ENCODE results near the gene FLG. TPM values are rescaled to one million over a fixed set of nuclear protein-coding genes. Genes with fewer than 3 reads are reported as not detected.

Gene FLG
- total RNA-seq = 100 to 1,000 TPM in 1 of 8 experiments, 1 to 10 TPM in 1, under 1 TPM in 5, not detected in 1; 0.09 to 269 (median 0.21) TPM

- peak in 2 of 8 experiments; percentile 88 to 90 for ATAC-seq (replicated peaks in 6 of 8)
- 0 to 75% (median 35%) methylated on average over 1 of the region's 1 CpG; no CpG with 5 or more reads in 4 of the 10 experiments for WGBS, 10 experiments
- in situ Hi-C loops (cut with MboI; ENCODE audit: low pct_unique_long_range_greater_than_20kb in 2 of 9, low sequenced_read_pairs in 9 of 9, unreplicated experiment in 9 of 9) = no loop called here
Observed at GRCh38 chr1:152325111-152325510, at the start of gene FLG. FLG (minus strand) TSS chr1:152325239; CDS start chr1:152315456, 9,783 bp downstream.

GRCh38 chr1:152374451-152374850 is 49.4 kb upstream of the FLG start:
- 41 to 100% (median 67%) methylated on average over 1 to 3 of the region's 3 CpGs; no CpG with 5 or more reads in 5 of the 10 experiments for WGBS, 10 experiments
- Histone ChIP-seq H3K4me3 (no peak overlapping the region), H3K4me1 (replicated peaks in 1 of 2) (no peaks in the 10 kb centered on the region), H3K27ac (no peak overlapping the region)
- ATAC-seq (replicated peaks in 6 of 8) = no peak
- in situ Hi-C loops (cut with MboI; ENCODE audit: low pct_unique_long_range_greater_than_20kb in 2 of 9, low sequenced_read_pairs in 9 of 9, unreplicated experiment in 9 of 9) = no loop called here

More at GRCh38 chr1:152325111-152325510, at the start of gene FLG:
- Histone ChIP-seq H3K4me3 (no peak within 1 kb of the TSS), H3K27ac (no peak within 1 kb of the TSS), H3K4me1 (replicated peaks in 1 of 2) (peaks cover 0 to 7% of the 10 kb centered on the region in 2 donors)

GRCh38 chr1:152372672-152373071 is 47.6 kb upstream of the FLG start:
- no peak overlapping the region for H3K27ac ChIP-seq
- no peak overlapping the region for H3K4me3 ChIP-seq
- peak in 1 of 8 experiments; percentile 73 for ATAC-seq (replicated peaks in 6 of 8)
- in situ Hi-C loops (cut with MboI; ENCODE audit: low pct_unique_long_range_greater_than_20kb in 2 of 9, low sequenced_read_pairs in 9 of 9, unreplicated experiment in 9 of 9) = no loop called here
- no peaks in the 10 kb centered on the region for H3K4me1 ChIP-seq (replicated peaks in 1 of 2)
- 0 to 90% (median 21%) methylated on average over 1 of the region's 1 CpG; no CpG with 5 or more reads in 2 of the 10 experiments for WGBS, 10 experiments

DNA sequence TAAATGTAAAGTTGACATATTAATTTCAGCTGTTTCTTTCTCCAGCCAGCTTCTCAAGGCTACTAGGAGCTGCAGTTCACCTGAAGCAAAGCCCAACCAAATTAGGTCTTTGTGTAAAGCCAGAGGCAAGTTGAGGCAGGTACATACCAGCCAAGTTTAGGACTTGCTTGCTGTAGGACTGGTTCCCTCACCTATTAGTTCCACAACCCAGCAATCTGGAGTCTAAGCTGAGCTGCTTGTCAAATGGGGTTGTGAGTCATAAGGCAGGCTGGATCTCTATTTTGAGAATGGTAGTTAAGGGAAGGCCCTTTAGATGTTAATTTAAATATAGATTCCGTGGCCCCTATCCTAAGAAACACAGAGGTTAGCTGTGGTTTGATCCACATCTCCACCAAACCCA is 42.4 kb upstream of the FLG start:
- in situ Hi-C loops (cut with MboI; ENCODE audit: low pct_unique_long_range_greater_than_20kb in 2 of 9, low sequenced_read_pairs in 9 of 9, unreplicated experiment in 9 of 9) = no loop called here
- Histone ChIP-seq H3K27ac (no peak overlapping the region), H3K4me3 (no peak overlapping the region), H3K4me1 (replicated peaks in 1 of 2) (no peaks in the 10 kb centered on the region)
- peak in 2 of 8 experiments; percentile 43 to 49 for ATAC-seq (replicated peaks in 6 of 8)
- WGBS, 10 experiments = 0 to 20% (median 0%) methylated on average over 1 of the region's 1 CpG; no CpG with 5 or more reads in 5 of the 10 experiments

GRCh38 chr1:152359906-152360305 is 34.9 kb upstream of the FLG start, which contains the start of gene FLG2:
FLG2 (minus strand) TSS chr1:152360006; CDS start chr1:152358884, 1,122 bp downstream.
- no peak within 1 kb of the TSS for H3K4me3 ChIP-seq
- 29 to 100% (median 59%) methylated on average over 1 to 2 of the region's 2 CpGs; no CpG with 5 or more reads in 1 of the 10 experiments for WGBS, 10 experiments
- ATAC-seq (replicated peaks in 6 of 8) = no peak
- in situ Hi-C loops (cut with MboI; ENCODE audit: low pct_unique_long_range_greater_than_20kb in 2 of 9, low sequenced_read_pairs in 9 of 9, unreplicated experiment in 9 of 9) = no loop called here
- no peaks in the 10 kb centered on the region for H3K4me1 ChIP-seq (replicated peaks in 1 of 2)
- no peak within 1 kb of the TSS for H3K27ac ChIP-seq

GRCh38 chr1:152356736-152357135 is 31.7 kb upstream of the FLG start:
- Histone ChIP-seq H3K27ac (no peak overlapping the region), H3K4me1 (replicated peaks in 1 of 2) (no peaks in the 10 kb centered on the region), H3K4me3 (no peak overlapping the region)
- in situ Hi-C loops (cut with MboI; ENCODE audit: low pct_unique_long_range_greater_than_20kb in 2 of 9, low sequenced_read_pairs in 9 of 9, unreplicated experiment in 9 of 9) = no loop called here
- ATAC-seq (replicated peaks in 6 of 8) = no peak
- 0 to 62% (median 33%) methylated on average over 1 of the region's 1 CpG; no CpG with 5 or more reads in 4 of the 10 experiments for WGBS, 10 experiments

- no peak for ATAC-seq (replicated peaks in 6 of 8)
- H3K4me3 ChIP-seq = no peak overlapping the region
- in situ Hi-C loops (cut with MboI; ENCODE audit: low pct_unique_long_range_greater_than_20kb in 2 of 9, low sequenced_read_pairs in 9 of 9, unreplicated experiment in 9 of 9) = no loop called here
- H3K27ac ChIP-seq = no peak overlapping the region
- 50 to 100% (median 79%) methylated on average over 1 to 2 of the region's 2 CpGs; no CpG with 5 or more reads in 3 of the 10 experiments for WGBS, 10 experiments
- H3K4me1 ChIP-seq (replicated peaks in 1 of 2) = no peaks in the 10 kb centered on the region
Observed at GRCh38 chr1:152349611-152350010, 24.6 kb upstream of the FLG start.

GRCh38 chr1:152348447-152348846 is 23.4 kb upstream of the FLG start:
- Histone ChIP-seq H3K27ac (no peak overlapping the region), H3K4me1 (replicated peaks in 1 of 2) (no peaks in the 10 kb centered on the region), H3K4me3 (no peak overlapping the region)
- in situ Hi-C loops (cut with MboI; ENCODE audit: low pct_unique_long_range_greater_than_20kb in 2 of 9, low sequenced_read_pairs in 9 of 9, unreplicated experiment in 9 of 9) = no loop called here
- WGBS, 10 experiments = 0 to 62% (median 25%) methylated on average over 1 of the region's 1 CpG; no CpG with 5 or more reads in 1 of the 10 experiments
- ATAC-seq (replicated peaks in 6 of 8) = peak in 1 of 8 experiments; percentile 51

DNA sequence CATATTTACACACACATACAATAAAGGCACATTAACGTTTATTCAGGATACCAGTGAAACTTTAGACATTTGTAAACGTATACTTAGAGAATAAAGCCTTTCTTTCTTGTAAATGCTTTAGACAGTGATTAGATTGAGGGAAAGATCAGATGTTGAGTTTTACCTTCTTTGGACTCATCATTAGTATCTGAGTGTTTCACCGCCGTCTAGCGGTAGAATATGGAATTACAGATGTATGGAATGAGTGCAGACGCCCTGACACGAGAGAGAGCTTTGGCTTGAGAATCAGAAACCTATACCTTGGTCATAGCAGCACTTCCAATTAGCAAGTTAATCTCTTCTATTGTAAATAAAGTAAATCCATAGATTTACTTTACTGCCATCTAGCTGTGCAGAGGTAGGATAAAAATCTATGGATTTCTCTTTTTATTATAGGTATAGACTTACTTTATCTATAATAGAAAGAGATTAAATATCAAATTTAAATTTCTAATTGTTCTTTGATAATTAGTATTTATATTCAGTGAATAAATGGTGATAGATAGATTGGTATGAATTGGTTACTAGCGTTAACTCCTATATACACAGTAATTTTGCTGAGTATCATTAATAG is 22.2 kb upstream of the FLG start:
- in situ Hi-C loops (cut with MboI; ENCODE audit: low pct_unique_long_range_greater_than_20kb in 2 of 9, low sequenced_read_pairs in 9 of 9, unreplicated experiment in 9 of 9) = no loop called here
- WGBS, 10 experiments = 4 to 27% (median 15%) methylated on average over 3 to 8 of the region's 8 CpGs; no CpG with 5 or more reads in 1 of the 10 experiments
- H3K27ac ChIP-seq = no peak overlapping the region
- H3K4me3 ChIP-seq = no peak overlapping the region
- H3K4me1 ChIP-seq (replicated peaks in 1 of 2) = no peaks in the 10 kb centered on the region
- peak in 4 of 8 experiments; percentile 47 to 65 (median 60) for ATAC-seq (replicated peaks in 6 of 8)

DNA sequence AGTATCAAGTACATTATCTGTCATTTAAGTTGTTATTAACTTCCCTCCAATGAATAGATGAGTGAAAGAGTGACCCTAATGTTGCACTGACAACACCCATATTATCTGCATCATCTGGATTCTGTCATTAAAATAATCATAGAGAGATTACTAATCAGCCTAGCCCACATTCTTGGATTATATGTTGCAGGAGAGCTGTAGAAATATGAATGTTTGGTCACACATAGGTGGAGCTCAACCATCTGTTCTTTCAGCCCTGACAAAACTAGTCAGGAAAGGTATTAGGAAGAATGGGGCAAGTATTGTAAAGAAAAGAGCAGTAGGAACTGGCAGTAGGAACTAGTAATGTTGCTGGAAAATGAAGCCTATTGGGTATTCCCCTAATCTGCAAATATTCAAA is 19.4 kb upstream of the FLG start:
- in situ Hi-C loops (cut with MboI; ENCODE audit: low pct_unique_long_range_greater_than_20kb in 2 of 9, low sequenced_read_pairs in 9 of 9, unreplicated experiment in 9 of 9) = no loop called here
- H3K4me3 ChIP-seq = no peak overlapping the region
- ATAC-seq (replicated peaks in 6 of 8) = peak in 2 of 8 experiments; percentile 53 to 66
- no peaks in the 10 kb centered on the region for H3K4me1 ChIP-seq (replicated peaks in 1 of 2)
- H3K27ac ChIP-seq = no peak overlapping the region

DNA sequence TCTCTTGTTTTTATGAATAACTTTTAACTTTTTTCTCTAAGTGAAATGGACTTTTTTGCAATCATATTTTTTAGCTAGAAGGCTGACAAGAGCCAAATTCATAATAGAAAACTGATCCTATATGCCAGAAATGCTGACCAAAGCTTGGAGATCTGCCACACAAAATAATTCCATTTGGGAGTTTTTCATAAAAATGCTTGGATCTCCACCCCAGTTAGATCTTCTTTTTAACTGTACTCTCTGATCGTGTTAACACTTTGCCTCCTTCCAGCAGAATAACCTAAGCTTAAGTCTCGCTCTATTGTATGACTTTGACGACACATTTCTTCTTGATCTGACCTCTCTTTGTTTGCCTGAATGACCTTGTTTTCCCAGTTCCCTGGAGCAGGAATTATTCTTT is 18.0 kb upstream of the FLG start:
- H3K4me3 ChIP-seq = no peak overlapping the region
- ATAC-seq (replicated peaks in 6 of 8) = no peak
- in situ Hi-C loops (cut with MboI; ENCODE audit: low pct_unique_long_range_greater_than_20kb in 2 of 9, low sequenced_read_pairs in 9 of 9, unreplicated experiment in 9 of 9) = no loop called here
- no peaks in the 10 kb centered on the region for H3K4me1 ChIP-seq (replicated peaks in 1 of 2)
- H3K27ac ChIP-seq = no peak overlapping the region
- 19 to 83% (median 44%) methylated on average over 2 to 3 of the region's 3 CpGs for WGBS, 10 experiments

- H3K4me3 ChIP-seq = no peak overlapping the region
- H3K4me1 ChIP-seq (replicated peaks in 1 of 2) = no peaks in the 10 kb centered on the region
- no peak overlapping the region for H3K27ac ChIP-seq
- peak in 3 of 8 experiments; percentile 97 to 100 (median 98) for ATAC-seq (replicated peaks in 6 of 8)
- in situ Hi-C loops (cut with MboI; ENCODE audit: low pct_unique_long_range_greater_than_20kb in 2 of 9, low sequenced_read_pairs in 9 of 9, unreplicated experiment in 9 of 9) = no loop called here
- 0 to 60% (median 33%) methylated on average over 2 to 7 of the region's 7 CpGs; no CpG with 5 or more reads in 1 of the 10 experiments for WGBS, 10 experiments
Observed at GRCh38 chr1:152335399-152335798, 10.4 kb upstream of the FLG start.

DNA sequence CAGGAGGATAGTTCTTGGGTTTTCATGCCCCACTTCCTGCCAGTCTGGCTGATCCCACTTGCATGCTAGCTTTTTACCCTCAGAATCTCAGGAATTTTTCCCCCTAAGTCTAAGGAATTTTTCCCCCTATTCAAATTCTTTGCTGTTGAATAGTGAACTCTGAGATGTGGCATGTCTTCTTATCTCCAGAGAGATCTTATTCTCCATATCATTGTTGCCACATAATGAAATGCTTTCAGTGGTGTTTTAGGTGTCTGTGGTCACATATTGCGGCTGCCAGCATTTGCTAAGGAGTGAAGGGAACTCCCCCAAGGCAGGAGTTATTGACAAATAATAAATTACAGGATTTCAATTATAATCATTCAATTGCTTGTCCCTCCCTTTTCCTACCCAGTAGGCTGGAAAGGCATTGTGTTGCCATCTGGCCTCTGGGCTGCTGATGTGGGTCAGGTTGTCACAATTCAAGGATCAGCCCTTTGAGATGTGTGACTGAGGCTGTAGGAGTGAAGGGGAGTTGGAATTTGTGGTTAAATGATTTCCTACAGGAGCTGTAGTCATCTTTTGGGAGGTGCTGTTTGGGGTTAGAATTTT is 3.9 kb upstream of the FLG start:
- in situ Hi-C loops (cut with MboI; ENCODE audit: low pct_unique_long_range_greater_than_20kb in 2 of 9, low sequenced_read_pairs in 9 of 9, unreplicated experiment in 9 of 9) = no loop called here
- ATAC-seq (replicated peaks in 6 of 8) = peak in 2 of 8 experiments; percentile 41 to 55
- peaks cover 0 to 7% of the 10 kb centered on the region in 2 donors for H3K4me1 ChIP-seq (replicated peaks in 1 of 2)
- no peak overlapping the region for H3K4me3 ChIP-seq
- no peak overlapping the region for H3K27ac ChIP-seq
- WGBS, 10 experiments = 0 to 80% (median 48%) methylated on average over 1 of the region's 1 CpG; no CpG with 5 or more reads in 4 of the 10 experiments

Measured in motor neuron (in vitro differentiated cells).